RPMI8226 (cell line): ENCODE data around the gene RCE1.
"Not testable (repeated sequence)": the region's sequence is repeated elsewhere in the genome, so short reads cannot be mapped to it uniquely, and the experiment has no call there.

ENCODE experiments used
- DNase-seq: peaks from one replicate; pipeline ENCODE4 v3.0.0-alpha.2; 2015

Gene RCE1

GRCh38 chr11:66842896-66843775 is at the start of gene RCE1:
TSS of gene RCE1 (plus strand) at chr11:66843441. CDS start at chr11:66843456, 15 bp downstream.
- DNase-seq: peak; percentile 97

- not testable (repeated sequence) for DNase-seq
Measured at GRCh38 chr11:66799815-66800214, 43.4 kb upstream of the RCE1 start.

DNA sequence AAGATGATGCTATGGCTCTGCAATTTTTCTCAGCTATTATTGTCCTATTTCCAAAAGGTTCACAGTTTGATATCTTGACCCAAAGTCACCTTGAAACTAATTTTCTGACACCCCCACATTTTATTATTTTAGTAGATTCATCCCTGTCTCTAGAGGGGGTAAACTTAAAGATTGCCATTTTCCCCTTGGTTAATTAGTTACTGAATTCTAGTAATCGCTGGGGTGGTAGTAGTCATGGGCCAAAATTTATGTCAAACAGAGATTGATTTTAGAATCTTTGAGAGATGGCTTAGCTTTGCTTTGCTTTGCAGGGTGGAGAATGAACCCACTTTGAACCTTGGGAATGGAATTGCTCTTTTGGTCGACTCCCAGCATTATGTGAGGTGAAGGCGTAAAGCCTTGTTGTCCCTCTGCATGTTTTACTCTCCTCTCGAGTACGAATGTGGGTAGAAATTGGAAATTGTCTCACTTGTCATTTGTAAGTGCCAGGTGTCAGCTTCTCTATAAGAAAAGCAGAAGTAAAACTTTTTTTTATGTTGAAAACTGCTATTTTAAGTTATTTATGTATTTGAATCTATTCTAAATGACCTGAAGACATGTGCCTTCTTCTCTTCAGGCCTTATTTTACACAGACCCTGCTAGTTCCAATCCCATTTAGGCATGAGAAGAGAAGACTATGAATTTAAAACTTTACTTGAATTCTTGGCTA is 42.4 kb upstream of the RCE1 start:
- peak; percentile 87 for DNase-seq

GRCh38 chr11:66809592-66809991 is 33.6 kb upstream of the RCE1 start:
- no peak for DNase-seq

DNA sequence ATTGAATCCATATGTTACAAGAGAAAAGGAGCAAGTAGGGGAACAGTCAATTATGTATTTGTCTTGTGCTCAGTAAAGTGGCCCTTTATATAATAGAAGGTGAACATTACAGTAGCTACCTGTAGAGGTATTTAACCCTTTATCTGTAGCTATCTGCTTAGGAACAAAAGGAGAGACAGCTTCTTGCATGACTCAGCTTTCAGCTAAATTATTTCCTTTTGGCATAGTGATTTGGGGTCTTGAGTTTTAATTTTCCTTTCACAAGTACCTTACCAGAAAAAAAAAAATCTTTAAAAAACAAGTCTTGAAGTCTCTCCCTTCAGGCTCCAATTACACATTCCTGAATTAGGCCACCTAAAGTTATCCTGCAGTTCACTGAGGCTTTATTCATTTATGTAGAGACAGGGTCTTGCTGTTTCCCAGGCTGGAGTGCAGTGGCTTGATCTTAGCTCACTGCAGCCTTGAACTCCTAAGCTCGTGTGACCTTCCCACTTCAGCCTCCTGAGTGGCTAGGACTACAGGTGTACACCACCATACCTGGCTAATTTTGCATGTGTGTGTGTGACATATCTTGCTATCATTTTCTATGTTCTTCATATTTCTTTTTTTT is 32.6 kb upstream of the RCE1 start:
- no peak for DNase-seq

DNA sequence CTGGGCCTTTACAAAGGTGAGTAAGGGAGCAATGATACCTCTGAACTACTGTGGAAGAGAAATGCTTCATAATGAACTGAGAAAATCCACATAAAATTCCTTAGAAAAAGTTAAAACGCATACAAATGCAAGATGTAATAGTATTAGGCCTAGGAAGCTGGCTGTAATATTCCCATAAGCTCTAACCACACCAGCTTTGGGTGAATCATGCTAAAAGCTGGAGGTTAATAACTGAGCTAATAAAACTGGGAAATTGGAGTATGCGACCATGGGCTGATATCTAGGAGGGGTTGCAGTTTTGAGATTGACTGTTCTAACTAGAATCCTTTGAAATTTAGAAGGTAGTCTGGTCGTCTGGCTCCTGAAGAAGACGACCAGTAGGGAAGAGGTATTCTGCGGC is 28.6 kb upstream of the RCE1 start:
- DNase-seq: no peak

GRCh38 chr11:66815646-66816045 is 27.6 kb upstream of the RCE1 start:
- no peak for DNase-seq

- DNase-seq: no peak
Measured at GRCh38 chr11:66818231-66818955, 24.8 kb upstream of the RCE1 start.

GRCh38 chr11:66820381-66820780 is 22.9 kb upstream of the RCE1 start:
- DNase-seq: no peak

GRCh38 chr11:66820901-66821300 is 22.3 kb upstream of the RCE1 start:
- no peak for DNase-seq

DNA sequence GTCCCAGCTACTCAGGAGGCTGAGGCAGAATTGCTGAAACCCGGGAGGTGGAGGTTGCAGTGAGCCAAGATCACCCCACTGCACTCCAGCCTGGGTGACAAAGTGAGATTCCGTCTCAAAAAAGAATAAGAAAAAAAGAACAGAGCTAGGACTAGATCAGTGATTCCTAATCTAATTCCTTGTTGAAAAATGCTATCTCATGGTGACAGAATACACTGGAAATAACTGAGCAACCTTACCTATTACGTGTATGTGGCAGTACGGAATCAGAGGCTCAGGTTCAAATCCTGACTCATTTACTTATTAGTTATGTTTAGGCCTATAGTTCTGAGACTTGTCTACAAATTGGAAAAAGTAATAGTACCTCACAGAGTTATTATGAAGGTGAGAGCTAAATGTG is 19.5 kb upstream of the RCE1 start:
- no peak for DNase-seq

- DNase-seq: not testable (repeated sequence)
Measured at GRCh38 chr11:66824573-66824972, 18.7 kb upstream of the RCE1 start.

DNA sequence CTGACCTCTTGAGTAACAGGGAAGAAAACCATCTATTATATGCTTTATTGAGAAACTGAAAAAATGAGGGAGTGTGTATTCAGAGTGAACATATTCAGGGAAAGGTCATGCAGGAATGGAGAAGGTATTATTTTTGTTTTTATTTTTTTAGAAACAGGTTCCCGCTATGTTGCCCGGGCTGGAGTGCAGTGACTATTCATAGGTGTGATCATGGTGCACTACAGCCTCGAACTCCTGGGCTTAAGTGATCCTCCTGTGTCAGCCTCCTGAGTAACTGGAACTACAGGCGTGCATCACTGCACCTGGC is 8.7 kb upstream of the RCE1 start:
- no peak for DNase-seq

- no peak for DNase-seq
Measured at GRCh38 chr11:66834943-66835342, 8.3 kb upstream of the RCE1 start.

- DNase-seq: no peak
Measured at GRCh38 chr11:66835768-66836405, 7.4 kb upstream of the RCE1 start.

GRCh38 chr11:66840317-66841091 is 2.7 kb upstream of the RCE1 start:
- DNase-seq: no peak

- no peak for DNase-seq
Measured at GRCh38 chr11:66841861-66842260, 1.4 kb upstream of the RCE1 start.

- DNase-seq: no peak
Measured at GRCh38 chr11:66842501-66842895, 743 bp upstream of the RCE1 start.

DNA sequence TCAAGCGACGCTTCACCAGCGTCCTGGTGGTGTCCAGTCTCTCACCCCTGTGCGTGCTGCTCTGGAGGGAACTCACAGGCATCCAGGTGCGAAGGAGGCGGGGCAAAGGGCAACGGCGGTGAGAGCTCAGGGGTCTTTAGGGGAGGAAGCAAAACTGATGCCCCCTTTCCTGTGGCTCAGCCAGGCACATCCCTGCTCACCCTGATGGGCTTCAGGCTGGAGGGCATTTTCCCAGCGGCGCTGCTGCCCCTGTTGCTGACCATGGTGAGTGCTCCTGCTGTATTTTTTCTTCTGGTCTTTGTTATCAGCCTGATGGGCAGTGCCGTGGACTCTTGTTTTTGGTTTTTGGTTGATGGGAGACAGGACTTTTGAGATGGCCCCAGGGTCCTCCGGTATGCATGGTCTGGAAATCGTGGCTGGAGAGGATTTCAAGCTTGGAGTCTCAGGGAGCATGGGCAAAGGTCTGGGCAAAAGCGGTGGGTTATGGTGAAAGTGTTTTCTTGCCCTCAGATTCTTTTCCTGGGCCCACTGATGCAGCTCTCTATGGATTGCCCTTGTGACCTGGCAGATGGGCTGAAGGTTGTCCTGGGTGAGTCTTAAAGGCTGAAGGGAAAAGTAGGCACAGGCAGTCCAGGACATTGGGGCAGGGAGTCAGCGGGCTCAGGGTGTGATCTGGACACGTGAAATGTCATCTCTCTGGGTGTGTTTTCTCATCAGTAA is 695 bp downstream of the RCE1 start:
- DNase-seq: peak; percentile 53

DNA sequence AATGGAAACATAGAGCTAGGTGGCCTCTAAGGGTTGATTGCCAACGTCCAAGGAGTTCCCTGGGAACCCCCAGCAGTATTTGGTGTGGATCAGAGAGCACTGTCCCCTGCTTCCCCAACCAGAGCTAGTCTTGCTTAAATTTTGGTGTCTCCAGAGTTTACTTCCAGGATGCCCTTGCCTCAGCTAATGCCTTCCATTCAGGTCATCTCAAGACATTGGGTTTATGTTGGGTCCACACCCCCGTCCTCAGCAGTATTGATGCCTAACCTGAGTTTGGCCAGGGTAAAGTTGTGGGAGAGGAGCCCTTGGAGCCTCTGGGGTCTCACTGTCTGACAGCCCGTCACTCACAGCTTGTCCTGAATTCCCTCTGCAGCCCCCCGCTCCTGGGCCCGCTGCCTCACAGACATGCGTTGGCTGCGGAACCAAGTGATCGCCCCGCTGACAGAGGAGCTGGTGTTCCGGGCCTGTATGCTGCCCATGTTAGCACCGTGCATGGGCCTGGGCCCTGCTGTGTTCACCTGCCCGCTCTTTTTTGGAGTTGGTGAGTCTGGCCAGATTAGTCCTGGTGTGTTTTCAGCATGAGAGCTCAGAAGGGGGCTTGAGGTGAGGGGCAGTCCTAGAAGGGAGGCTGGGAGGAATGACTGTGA is 1.4 kb downstream of the RCE1 start:
- DNase-seq: no peak
